ENCODE measurements around the gene TRPV5.

The TRPV5 gene

GRCh38 chr7:142868986-142869415 is 64.5 kb downstream of the TRPV5 start:
- DNase-seq = peak; percentile 32

GRCh38 chr7:142868188-142868985 is 65.2 kb downstream of the TRPV5 start:
- DNase-seq = peak; percentile 39

GRCh38 chr7:142867398-142868187 is 66.0 kb downstream of the TRPV5 start:
- peak; percentile 40 for DNase-seq

- no peak for DNase-seq
Observed at GRCh38 chr7:142867097-142867378, 66.5 kb downstream of the TRPV5 start.

- DNase-seq = peak; percentile 74
Observed at GRCh38 chr7:142866361-142867096, 67.0 kb downstream of the TRPV5 start.

- peak; percentile 43 for DNase-seq
Observed at GRCh38 chr7:142865766-142866165, 67.8 kb downstream of the TRPV5 start.

- DNase-seq = no peak
Observed at GRCh38 chr7:142864980-142865747, 68.4 kb downstream of the TRPV5 start.

- DNase-seq = no peak
Observed at GRCh38 chr7:142863891-142864685, 69.5 kb downstream of the TRPV5 start.

- no peak for DNase-seq
Observed at GRCh38 chr7:142862786-142863400, 70.7 kb downstream of the TRPV5 start.

GRCh38 chr7:142862351-142862750 is 71.2 kb downstream of the TRPV5 start:
- no peak for DNase-seq

GRCh38 chr7:142860968-142861367 is 72.6 kb downstream of the TRPV5 start:
- DNase-seq = no peak

- DNase-seq = no peak
Observed at GRCh38 chr7:142859829-142860228, 73.7 kb downstream of the TRPV5 start.

GRCh38 chr7:142859411-142859810 is 74.1 kb downstream of the TRPV5 start:
- DNase-seq = no peak

Measured in islet precursor cell (in vitro differentiated cells).